ENCODE data around the gene TSPOAP1.

The TSPOAP1 gene

GRCh38 chr17:58328195-58329034, at the start of gene TSPOAP1:
Gene TSPOAP1, minus strand, starts transcription at chr17:58328795. Its CDS starts 875 bp downstream, at chr17:58327920.
- no peak for TF ChIP-seq CTCF (conservative IDR thresholded peaks at IDR 0.05; ENCODE audit: low read length)
- no peak for DNase-seq (ENCODE audit: low read depth)
- H3K4me3 ChIP-seq (ENCODE audit: low read length) = no peak within 1 kb of the TSS

- H3K4me3 ChIP-seq (ENCODE audit: low read length) = no peak overlapping the region
- DNase-seq (ENCODE audit: low read depth) = no peak
- no peak for TF ChIP-seq CTCF (conservative IDR thresholded peaks at IDR 0.05; ENCODE audit: low read length)
These were observed 49.1 kb upstream of the TSPOAP1 start for GRCh38 chr17:58377661-58378060.

- DNase-seq (ENCODE audit: low read depth) = no peak
- TF ChIP-seq CTCF (conservative IDR thresholded peaks at IDR 0.05; ENCODE audit: low read length) = no peak
- H3K4me3 ChIP-seq (ENCODE audit: low read length) = no peak overlapping the region
These were observed 48.6 kb upstream of the TSPOAP1 start for GRCh38 chr17:58377093-58377601.

- DNase-seq (ENCODE audit: low read depth) = no peak
- no peak overlapping the region for H3K4me3 ChIP-seq (ENCODE audit: low read length)
- no peak for TF ChIP-seq CTCF (conservative IDR thresholded peaks at IDR 0.05; ENCODE audit: low read length)
These were observed 47.9 kb upstream of the TSPOAP1 start for GRCh38 chr17:58376472-58377000.

- no peak overlapping the region for H3K4me3 ChIP-seq (ENCODE audit: low read length)
- TF ChIP-seq CTCF (conservative IDR thresholded peaks at IDR 0.05; ENCODE audit: low read length) = no peak
- no peak for DNase-seq (ENCODE audit: low read depth)
These were observed 47.2 kb upstream of the TSPOAP1 start for GRCh38 chr17:58375811-58376210.

- DNase-seq (ENCODE audit: low read depth) = no peak
- no peak overlapping the region for H3K4me3 ChIP-seq (ENCODE audit: low read length)
These were observed 46.7 kb upstream of the TSPOAP1 start for GRCh38 chr17:58375256-58375655.

More at GRCh38 chr17:58375256-58375655, 46.7 kb upstream of the TSPOAP1 start:
- TF ChIP-seq CTCF (conservative IDR thresholded peaks at IDR 0.05; ENCODE audit: low read length) = no peak

Measured in AG10803 (cell line).